ENCODE data around the gene PSMG2.

GRCh38 chr18:12703096-12703567 is 290 bp downstream of the PSMG2 start:
- no peak for TF ChIP-seq POLR2AphosphoS5 (IDR thresholded peaks at IDR 0.05)
- TF ChIP-seq CTCF (IDR thresholded peaks at IDR 0.05): no peak
